Skeletal muscle tissue (tissue), 4 donors: Measurements from ENCODE around the gene RPL10. TPM values are rescaled to one million over a fixed set of nuclear protein-coding genes. Genes with fewer than 3 reads are reported as not detected.
"Not testable (repeated sequence)": the region's sequence is repeated elsewhere in the genome, so short reads cannot be mapped to it uniquely, and the experiment has no call there.

ENCODE experiments used
- H3K27ac ChIP-seq: one replicate; pipeline ENCODE4 v1.7.0; 2013; ENCODE audit warnings: mild to moderate bottlenecking, low read depth, low read length, inconsistent platforms
- H3K27me3 ChIP-seq, 3 donors: one replicate each; pipeline ENCODE4 v1.7.0; 2013; ENCODE audit warnings: low read length in 3 of 3; ENCODE audit not compliant: control insufficient read depth in 3 of 3, insufficient read depth in 3 of 3
- H3K36me3 ChIP-seq, 3 donors: one replicate each; pipeline ENCODE4 v1.7.0; 2013; ENCODE audit warnings: low read length in 3 of 3; ENCODE audit not compliant: control insufficient read depth in 3 of 3, insufficient read depth in 3 of 3
- H3K4me1 ChIP-seq, 3 donors: one replicate each; pipeline ENCODE4 v1.7.0; 2013; ENCODE audit warnings: low read length in 3 of 3, mild to moderate bottlenecking in 3 of 3; ENCODE audit not compliant: control insufficient read depth in 3 of 3, insufficient read depth in 3 of 3
- H3K4me3 ChIP-seq, 3 donors: one replicate each; pipeline ENCODE4 v1.7.0; 2013; ENCODE audit warnings: low read length in 3 of 3
- H3K9ac ChIP-seq, 3 donors: one replicate each; pipeline ENCODE4 v1.7.0; 2013; ENCODE audit warnings: low read length in 3 of 3, mild to moderate bottlenecking in 3 of 3, moderate library complexity in 2 of 3, low read depth in 1 of 3
- H3K9me3 ChIP-seq, 3 donors: one replicate each; pipeline ENCODE4 v1.7.0; 2013; ENCODE audit warnings: low read length in 3 of 3; ENCODE audit not compliant: control insufficient read depth in 3 of 3
- total RNA-seq: library from RNA; depleted of rRNA; stranded (reverse); fragments of >200 nt; gene quantifications from one replicate; pipeline ENCODE4 v1.2.3, GENCODE V29; 2014
- donor health status: Osteomylitis.

RPL10 gene
- total RNA-seq, 1 donor from 2014 or later, result 4,963 TPM

DNA sequence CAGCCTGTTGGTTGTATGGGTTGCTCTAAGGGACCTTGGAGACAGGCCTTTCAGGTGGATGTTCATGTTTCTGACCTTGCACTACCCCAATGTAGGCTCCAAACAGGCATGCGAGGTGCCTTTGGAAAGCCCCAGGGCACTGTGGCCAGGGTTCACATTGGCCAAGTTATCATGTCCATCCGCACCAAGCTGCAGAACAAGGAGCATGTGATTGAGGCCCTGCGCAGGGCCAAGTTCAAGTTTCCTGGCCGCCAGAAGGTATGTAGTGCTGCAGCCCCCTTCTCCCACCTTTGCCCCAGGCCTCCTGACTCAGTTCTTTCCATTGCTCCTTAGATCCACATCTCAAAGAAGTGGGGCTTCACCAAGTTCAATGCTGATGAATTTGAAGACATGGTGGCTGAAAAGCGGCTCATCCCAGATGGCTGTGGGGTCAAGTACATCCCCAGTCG, 2.2 kb downstream of the RPL10 start:
- H3K27me3 ChIP-seq, H3K27ac ChIP-seq, H3K9me3 ChIP-seq, H3K9ac ChIP-seq: not testable (repeated sequence)
- H3K4me3 ChIP-seq, result peak overlapping the region in 2 of 3 donors; percentile 29 to 39
- H3K4me1 ChIP-seq, result peaks cover 18 to 29% (median 25%) of the 10 kb centered on the region in 3 donors
- peaks cover 18 to 28% (median 27%) of the 10 kb centered on the region in 3 donors for H3K36me3 ChIP-seq

DNA sequence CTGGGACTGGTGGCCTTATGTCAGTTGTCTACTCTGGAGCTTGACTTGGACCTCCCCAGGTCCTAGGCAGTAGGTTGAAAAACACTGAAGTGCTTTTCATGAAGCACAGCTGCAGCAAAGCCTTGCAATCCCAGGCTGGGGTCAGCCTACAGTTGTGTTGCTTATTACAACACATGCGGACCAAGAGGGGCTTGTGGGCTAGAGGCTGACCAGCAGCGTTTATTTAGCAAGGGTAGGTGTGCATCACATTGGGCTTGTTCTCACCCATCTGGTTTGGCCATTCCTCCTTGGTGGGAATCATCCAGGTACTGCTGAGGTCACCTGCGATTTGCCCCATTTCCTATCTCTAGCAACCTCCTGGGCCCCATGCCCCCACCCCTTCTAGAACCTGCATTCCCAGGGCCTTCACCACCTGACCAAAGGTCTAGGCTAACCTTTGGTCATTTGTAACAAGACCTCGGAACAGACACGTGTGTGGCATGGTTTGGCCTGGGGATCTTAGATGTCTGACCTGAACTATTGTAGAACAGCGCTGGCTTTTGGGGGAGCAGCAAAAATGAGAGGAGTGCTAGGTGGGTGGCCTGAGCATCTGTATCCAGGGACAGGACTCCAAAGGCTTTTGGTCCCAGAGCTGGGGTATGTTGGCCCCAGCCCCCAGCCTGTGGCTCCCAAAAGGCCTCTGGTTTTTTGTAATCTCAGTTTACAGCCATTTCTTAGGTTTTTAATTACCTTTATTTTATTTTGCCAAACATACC, 3.0 kb downstream of the RPL10 start:
- Histone ChIP-seq H3K27me3 (no peaks in the 10 kb centered on the region), H3K27ac (no peak overlapping the region), H3K9ac (no peak overlapping the region), H3K4me3 (no peak overlapping the region), H3K9me3 (no peaks in the 10 kb centered on the region), H3K36me3 (peaks cover 18 to 28% (median 27%) of the 10 kb centered on the region in 3 donors), H3K4me1 (peaks cover 18 to 29% (median 25%) of the 10 kb centered on the region in 3 donors)

DNA sequence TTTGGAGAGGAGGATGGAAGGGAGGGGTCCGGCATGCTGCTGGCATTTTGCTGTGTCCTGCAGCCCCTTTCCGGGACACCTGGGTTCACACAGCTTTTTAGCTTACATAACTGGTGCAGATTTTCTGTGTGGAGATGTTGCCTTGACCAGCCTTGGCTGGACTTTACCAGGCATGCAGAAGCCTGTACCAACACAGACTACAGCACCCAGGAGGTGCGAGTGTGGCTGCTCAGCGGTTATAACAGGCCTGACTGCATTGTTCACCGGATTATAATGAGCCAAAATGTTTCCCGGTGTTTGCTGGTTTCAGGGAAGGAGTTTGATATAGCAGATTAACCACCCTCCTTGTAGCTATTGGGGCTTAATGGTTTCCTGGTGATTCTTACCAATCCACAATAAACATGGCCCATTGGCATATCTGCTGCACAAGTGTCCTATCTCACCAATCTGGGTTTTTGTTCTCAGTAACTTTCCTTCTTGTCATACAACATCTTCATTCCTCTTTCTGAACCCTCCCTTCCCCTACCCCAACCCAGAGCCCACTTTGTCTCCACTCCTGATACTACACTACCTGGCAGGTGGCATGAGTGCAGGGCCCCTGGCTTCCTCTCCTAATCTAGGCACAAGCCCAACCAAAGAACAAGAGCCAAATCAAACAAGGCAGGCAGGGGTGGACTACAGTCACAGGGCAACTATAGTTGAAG, 3.9 kb downstream of the RPL10 start:
- Histone ChIP-seq H3K27me3 (no peaks in the 10 kb centered on the region), H3K9me3 (no peaks in the 10 kb centered on the region), H3K36me3 (peaks cover 18 to 28% (median 27%) of the 10 kb centered on the region in 3 donors), H3K4me3 (no peak overlapping the region), H3K4me1 (peaks cover 16 to 26% (median 24%) of the 10 kb centered on the region in 3 donors), H3K9ac (no peak overlapping the region), H3K27ac (no peak overlapping the region)

DNA sequence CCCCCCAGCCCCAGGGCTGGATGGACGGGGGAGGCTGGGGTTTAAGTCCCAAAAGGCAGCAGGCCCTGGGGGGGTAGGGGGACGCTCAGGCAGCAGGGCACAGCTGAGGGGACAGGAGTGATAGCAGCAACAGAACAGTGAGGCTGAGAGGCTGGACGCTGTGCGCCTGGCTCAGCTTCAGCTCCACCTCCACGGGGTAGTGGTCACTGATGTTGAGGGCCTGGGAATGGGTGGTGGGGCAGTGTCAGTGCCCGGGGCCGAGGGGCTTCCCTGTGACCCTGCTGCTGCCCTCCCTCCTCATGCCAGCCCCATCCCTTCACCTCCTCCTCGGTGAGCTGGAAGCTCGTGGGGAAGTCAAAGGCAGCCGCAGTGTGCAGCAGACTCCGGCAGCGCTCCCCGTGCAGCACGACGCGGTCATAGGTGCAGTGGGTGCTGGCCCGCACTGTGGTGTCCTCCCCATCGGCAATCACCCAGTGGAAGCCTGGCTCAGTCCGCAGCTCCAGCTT, 4.5 kb downstream of the RPL10 start:
- Histone ChIP-seq H3K27ac (no peak overlapping the region), H3K27me3 (no peaks in the 10 kb centered on the region), H3K36me3 (peaks cover 18 to 28% (median 27%) of the 10 kb centered on the region in 3 donors), H3K9ac (no peak overlapping the region), H3K9me3 (no peaks in the 10 kb centered on the region), H3K4me3 (no peak overlapping the region), H3K4me1 (peaks cover 15 to 24% (median 23%) of the 10 kb centered on the region in 3 donors)

DNA sequence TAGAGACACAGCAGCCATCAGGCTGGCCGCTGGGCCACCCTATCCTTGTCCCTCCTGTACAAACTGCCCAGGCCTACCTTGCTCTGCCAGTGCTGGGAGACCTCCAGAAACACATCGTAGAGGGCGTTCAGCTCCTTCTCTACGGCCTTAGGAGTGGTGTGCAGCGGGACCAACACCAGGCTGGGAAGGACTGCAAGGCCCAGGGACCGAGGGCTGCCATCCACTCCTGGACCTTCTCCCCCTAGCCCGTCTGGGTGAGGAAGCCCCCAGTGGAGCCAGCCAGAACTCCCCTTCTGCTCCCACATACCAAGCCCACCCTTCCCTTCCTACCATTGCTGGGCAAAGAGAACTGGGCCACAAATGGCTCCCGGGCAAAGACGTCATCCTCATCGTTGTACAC, 5.0 kb downstream of the RPL10 start:
- H3K36me3 ChIP-seq, result peaks cover 18 to 28% (median 27%) of the 10 kb centered on the region in 3 donors
- H3K9ac ChIP-seq, result peak overlapping the region in 1 of 3 donors; percentile 40
- H3K9me3 ChIP-seq, result no peaks in the 10 kb centered on the region
- H3K27me3 ChIP-seq, result no peaks in the 10 kb centered on the region
- peaks cover 15 to 24% (median 23%) of the 10 kb centered on the region in 3 donors for H3K4me1 ChIP-seq
- no peak overlapping the region for H3K4me3 ChIP-seq
- H3K27ac ChIP-seq, result no peak overlapping the region

DNA sequence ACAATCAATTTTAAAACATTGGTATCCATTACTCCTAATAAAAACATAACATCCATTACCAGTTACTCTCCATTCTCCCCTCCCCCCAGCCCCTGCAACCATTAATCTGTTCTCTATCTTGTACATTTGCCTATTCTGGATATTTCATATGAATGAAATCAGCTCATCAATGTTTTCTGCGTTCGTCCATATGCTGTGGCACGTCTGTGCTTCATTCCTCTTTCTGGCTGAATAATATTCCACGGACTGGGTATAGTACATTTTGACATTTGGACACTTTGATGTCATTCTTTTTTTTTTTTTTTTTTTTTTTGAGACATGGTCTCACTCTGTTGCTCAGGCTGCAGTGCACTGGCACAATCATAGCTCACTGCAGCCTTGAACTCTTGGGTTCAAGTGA, 5.7 kb downstream of the RPL10 start:
- Histone ChIP-seq H3K4me3 (no peak overlapping the region), H3K27ac (no peak overlapping the region), H3K4me1 (peaks cover 19 to 25% (median 24%) of the 10 kb centered on the region in 3 donors), H3K9ac (no peak overlapping the region), H3K27me3 (no peaks in the 10 kb centered on the region), H3K9me3 (no peaks in the 10 kb centered on the region), H3K36me3 (peaks cover 18 to 28% (median 27%) of the 10 kb centered on the region in 3 donors)

DNA sequence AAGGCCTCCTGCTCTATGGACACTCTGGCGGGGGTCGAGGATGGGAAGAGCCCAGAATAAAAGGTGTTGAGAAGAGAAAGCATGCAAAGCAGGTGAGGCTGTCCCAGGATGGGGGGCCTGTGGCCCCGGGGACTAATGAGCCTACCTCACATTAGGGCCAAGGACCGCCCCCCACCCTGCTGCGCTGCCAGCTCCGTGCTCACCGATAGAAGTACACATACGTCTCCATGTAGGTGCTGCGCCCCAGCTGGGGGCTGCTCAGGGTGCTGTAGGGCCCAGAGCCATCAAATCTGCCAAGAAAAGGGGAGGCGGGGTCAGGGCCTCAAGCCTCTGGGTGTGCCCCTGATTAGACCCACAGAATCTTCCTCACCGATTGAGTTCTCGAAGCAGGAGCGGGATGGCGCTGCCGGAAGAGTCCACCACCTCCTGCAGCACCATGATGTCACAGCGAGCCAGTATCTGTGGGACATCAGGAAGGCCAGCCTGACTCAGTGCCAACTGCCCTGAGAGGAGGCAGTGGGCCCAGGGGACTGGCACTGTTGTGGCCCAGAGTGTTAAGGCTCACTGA, 6.5 kb downstream of the RPL10 start:
- Histone ChIP-seq H3K4me3 (no peak overlapping the region), H3K27me3 (no peaks in the 10 kb centered on the region), H3K27ac (no peak overlapping the region), H3K9ac (no peak overlapping the region), H3K9me3 (no peaks in the 10 kb centered on the region), H3K36me3 (peaks cover 12 to 21% (median 21%) of the 10 kb centered on the region in 3 donors), H3K4me1 (peaks cover 15 to 24% (median 22%) of the 10 kb centered on the region in 3 donors)

GRCh38 chrX:154408659-154409221, 10.6 kb downstream of the RPL10 start:
- no peaks in the 10 kb centered on the region for H3K27me3 ChIP-seq
- H3K9ac ChIP-seq, result peak overlapping the region; percentile 72 to 88 (median 80)
- H3K27ac ChIP-seq, result peak overlapping the region; percentile 95
- H3K4me3 ChIP-seq, result peak overlapping the region; percentile 65 to 73 (median 69)
- H3K36me3 ChIP-seq, result peaks cover 0 to 14% (median under 1%) of the 10 kb centered on the region in 3 donors
- no peaks in the 10 kb centered on the region for H3K9me3 ChIP-seq
- peaks cover 18 to 21% (median 19%) of the 10 kb centered on the region in 3 donors for H3K4me1 ChIP-seq

- Histone ChIP-seq H3K9ac (peak within 1 kb of the TSS; percentile 72 to 88 (median 80)), H3K4me3 (peak within 1 kb of the TSS; percentile 65 to 73 (median 69)), H3K27ac (peak within 1 kb of the TSS; percentile 95), H3K9me3 (no peaks in the 10 kb centered on the region), H3K36me3 (peaks cover 0 to 18% (median 3%) of the 10 kb centered on the region in 3 donors), H3K27me3 (no peaks in the 10 kb centered on the region), H3K4me1 (peaks cover 18 to 21% (median 19%) of the 10 kb centered on the region in 3 donors)
Observed at GRCh38 chrX:154409222-154409871, 11.2 kb downstream of the RPL10 start, which contains the start of gene DNASE1L1. Gene DNASE1L1, minus strand, starts transcription at chrX:154409254. Its CDS starts 3,686 bp downstream, at chrX:154405568.
